Measurements from ENCODE around the gene NCAM1.

DNA sequence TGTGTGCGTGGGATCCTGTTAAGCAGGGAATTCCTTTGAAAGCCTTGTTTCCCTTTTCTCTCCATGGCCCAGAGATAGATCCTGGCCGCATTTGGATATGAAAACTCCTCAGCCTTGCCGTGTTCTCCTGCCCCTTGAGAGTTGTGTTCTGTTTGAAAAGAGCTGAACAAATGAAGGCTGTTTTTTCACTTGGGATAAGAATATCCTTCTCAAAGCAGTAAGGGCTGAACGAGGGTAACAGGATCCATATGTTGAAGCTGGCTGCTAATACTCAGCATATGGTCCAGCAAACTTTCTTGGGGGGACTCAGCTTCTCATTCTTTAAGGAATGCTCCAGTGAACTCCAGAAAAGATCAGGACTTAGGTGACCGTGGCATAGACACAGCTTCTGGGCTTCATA, 238.6 kb downstream of the NCAM1 start:
- TF ChIP-seq, protein P1, sequence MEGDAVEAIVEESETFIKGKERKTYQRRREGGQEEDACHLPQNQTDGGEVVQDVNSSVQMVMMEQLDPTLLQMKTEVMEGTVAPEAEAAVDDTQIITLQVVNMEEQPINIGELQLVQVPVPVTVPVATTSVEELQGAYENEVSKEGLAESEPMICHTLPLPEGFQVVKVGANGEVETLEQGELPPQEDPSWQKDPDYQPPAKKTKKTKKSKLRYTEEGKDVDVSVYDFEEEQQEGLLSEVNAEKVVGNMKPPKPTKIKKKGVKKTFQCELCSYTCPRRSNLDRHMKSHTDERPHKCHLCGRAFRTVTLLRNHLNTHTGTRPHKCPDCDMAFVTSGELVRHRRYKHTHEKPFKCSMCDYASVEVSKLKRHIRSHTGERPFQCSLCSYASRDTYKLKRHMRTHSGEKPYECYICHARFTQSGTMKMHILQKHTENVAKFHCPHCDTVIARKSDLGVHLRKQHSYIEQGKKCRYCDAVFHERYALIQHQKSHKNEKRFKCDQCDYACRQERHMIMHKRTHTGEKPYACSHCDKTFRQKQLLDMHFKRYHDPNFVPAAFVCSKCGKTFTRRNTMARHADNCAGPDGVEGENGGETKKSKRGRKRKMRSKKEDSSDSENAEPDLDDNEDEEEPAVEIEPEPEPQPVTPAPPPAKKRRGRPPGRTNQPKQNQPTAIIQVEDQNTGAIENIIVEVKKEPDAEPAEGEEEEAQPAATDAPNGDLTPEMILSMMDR (IDR thresholded peaks at IDR 0.05), result no peak
- no peak for TF ChIP-seq POLR2AphosphoS5 (IDR thresholded peaks at IDR 0.05)
